GM12878 (cell line): ENCODE measurements around the gene KIFC1. TPM values are rescaled to one million over a fixed set of nuclear protein-coding genes. Genes with fewer than 3 reads are reported as not detected.

Experiments used
- ATAC-seq: fragments of 200-7000 bp; cut with Tn5 transposase; 3 replicates; pipeline ENCODE4 v1.9.1; 2020; ENCODE audit warnings: mild to moderate bottlenecking, moderate library complexity
- BruUV-seq: library from RNA; stranded (reverse); fragments of 400-500 nt; replicated peaks from 2 replicates; lab custom pipeline; 2021; lab: Mats Ljungman, UMichigan
- CTCF ChIA-PET: fragments of 300-600 bp; sonication (Branson Sonifier 250); formaldehyde crosslinking; extraction: SDS; loops from one replicate; lab custom pipeline; 2021; ENCODE audit warnings: inconsistent platforms; lab: Yijun Ruan, JAX
- POLR2A ChIA-PET: fragments of 350-600 bp; formaldehyde crosslinking; extraction: SDS; loops from one replicate; lab custom pipeline; 2021; ENCODE audit warnings: inconsistent platforms; lab: Charles Lee
- RAD21 ChIA-PET: fragments of 300-600 bp; sonication (Branson Sonifier 250); formaldehyde crosslinking; loops from one replicate; lab custom pipeline; 2023; ENCODE audit warnings: antibody characterized with exemption; ENCODE audit not compliant: unreplicated experiment; lab: Charles Lee
- SMC1A ChIA-PET: fragments of 300-600 bp; sonication (Branson Sonifier 250); formaldehyde crosslinking; loops from one replicate; lab custom pipeline; 2023; ENCODE audit not compliant: unreplicated experiment, uncharacterized antibody; lab: Charles Lee
- DNase-seq: peaks from one replicate; pipeline ENCODE4 v3.0.0-alpha.2; 2011; ENCODE audit warnings: low read depth, low spot score
- FAIRE-seq: peaks from 3 replicates; lab custom pipeline; 2011; peaks lifted over from hg19 to GRCh38; lab: Jason Lieb, UNC
- H2AFZ ChIP-seq: 2 replicates; pipeline ENCODE4 v1.6.0; 2011; ENCODE audit warnings: low read depth, low read length, control low read depth; ENCODE audit not compliant: control insufficient read depth
- H3K27ac ChIP-seq: 2 replicates; pipeline ENCODE4 v1.5.1; 2011; ENCODE audit warnings: control low read depth; ENCODE audit not compliant: control insufficient read depth, insufficient read depth
- H3K27me3 ChIP-seq, 2 experiments: replicated peaks in 1 of 2; 2 replicates each; pipeline versions ENCODE4 v1.6.0 to v1.6.1; 2011; ENCODE audit warnings: low read length in 1 of 2; ENCODE audit not compliant: control insufficient read depth in 2 of 2, insufficient read depth in 2 of 2
- H3K36me3 ChIP-seq, 2 experiments: 2 replicates each; pipeline ENCODE4 v1.5.1; 2011; ENCODE audit warnings: low read length in 1 of 2; ENCODE audit not compliant: control insufficient read depth in 2 of 2, insufficient read depth in 2 of 2
- H3K4me1 ChIP-seq: 2 replicates; pipeline ENCODE4 v1.6.1; 2011; ENCODE audit warnings: mild to moderate bottlenecking, low read length, moderate library complexity, mixed read lengths; ENCODE audit not compliant: control insufficient read depth, insufficient read depth
- H3K4me2 ChIP-seq: 2 replicates; pipeline ENCODE4 v1.6.0; 2011; ENCODE audit warnings: control low read depth; ENCODE audit not compliant: control insufficient read depth, insufficient read depth
- H3K4me3 ChIP-seq: fragments of 200-600 bp; sonication (generic); 2 replicates; pipeline ENCODE4 v1.5.1; 2016
- H3K79me2 ChIP-seq: 2 replicates; pipeline ENCODE4 v1.6.0; 2011; ENCODE audit warnings: low read length; ENCODE audit not compliant: control insufficient read depth, insufficient read depth
- H3K9ac ChIP-seq: 2 replicates; pipeline ENCODE4 v1.8.0; 2011; ENCODE audit warnings: low read length, control low read depth, mixed read lengths; ENCODE audit not compliant: control insufficient read depth, insufficient read depth
- H3K9me3 ChIP-seq: replicated peaks from 3 replicates; pipeline ENCODE4 v1.5.1; 2011; ENCODE audit warnings: mild to moderate bottlenecking, low read length; ENCODE audit not compliant: control insufficient read depth, insufficient read depth
- H4K20me1 ChIP-seq: 2 replicates; pipeline ENCODE4 v1.6.0; 2011; ENCODE audit not compliant: control insufficient read depth, insufficient read depth
- BHLHE40 ChIP-seq, 2 experiments: fragments of 450-650 bp in 1 of 2; IDR thresholded peaks; 2 replicates each; pipeline ENCODE4 v1.6.1; 2011 to 2017; ENCODE audit warnings: low read depth in 2 of 2, borderline replicate concordance in 1 of 2, improper control_type of control experiment in 1 of 2, low read length in 1 of 2, mild to moderate bottlenecking in 1 of 2
- CBFB ChIP-seq: IDR thresholded peaks from 2 replicates; pipeline ENCODE4 v1.6.1; 2016; ENCODE audit warnings: antibody characterized with exemption, low read depth
- EED ChIP-seq: sonication (generic); IDR thresholded peaks from 2 replicates; pipeline ENCODE4 v1.6.1; 2016; ENCODE audit warnings: antibody characterized with exemption, low read depth
- ELK1 ChIP-seq: IDR thresholded peaks from 2 replicates; pipeline ENCODE4 v1.6.1; 2012; ENCODE audit warnings: low read depth, low read length, improper control_type of control experiment
- IKZF1 ChIP-seq: fragments of 450-650 bp; conservative IDR thresholded peaks from 2 replicates; pipeline ENCODE4 v1.6.1; 2017; ENCODE audit warnings: antibody characterized with exemption, mild to moderate bottlenecking
- MTA3 ChIP-seq: IDR thresholded peaks from 2 replicates; pipeline ENCODE4 v1.6.1; 2012; ENCODE audit warnings: low read length, inconsistent platforms, borderline replicate concordance
- MXI1 ChIP-seq: fragments of 150-350 bp; IDR thresholded peaks from 2 replicates; pipeline ENCODE4 v1.6.1; 2011; ENCODE audit warnings: low read depth, mild to moderate bottlenecking, inconsistent platforms, low read length, improper control_type of control experiment
- PRDM15 ChIP-seq: fragments of 450-650 bp; formaldehyde crosslinking; IDR thresholded peaks from 2 replicates; pipeline ENCODE4 v1.4.0; 2020; ENCODE audit warnings: mild to moderate bottlenecking, moderate library complexity
- RUNX3 ChIP-seq: IDR thresholded peaks from 2 replicates; pipeline ENCODE4 v1.6.1; 2012; ENCODE audit warnings: low read length, inconsistent platforms
- SMARCA5 ChIP-seq: fragments of 450-650 bp; IDR thresholded peaks from 2 replicates; pipeline ENCODE4 v1.6.1; 2017; ENCODE audit warnings: mild to moderate bottlenecking
- SREBF1 ChIP-seq: IDR thresholded peaks from 2 replicates; pipeline ENCODE4 v1.6.1; 2012; ENCODE audit warnings: mild to moderate bottlenecking, low read length
- SUZ12 ChIP-seq: fragments of 200-600 bp; sonication (generic); IDR thresholded peaks from one replicate; pipeline ENCODE4 v1.6.1; 2018; ENCODE audit warnings: antibody characterized with exemption, mild to moderate bottlenecking; ENCODE audit not compliant: unreplicated experiment
- YY1 ChIP-seq: IDR thresholded peaks from 2 replicates; pipeline ENCODE4 v1.6.1; 2011; ENCODE audit warnings: low read depth, mild to moderate bottlenecking, low read length
- WGBS: methylation state at CpG from one replicate; pipeline ENCODE4 v1.1.6; 2016; ENCODE audit warnings: low lambda C conversion rate; ENCODE audit not compliant: insufficient replicate concordance, insufficient coverage; ENCODE audit errors: missing lambda C conversion rate; 5-methylcytosine and 5-hydroxymethylcytosine counted together
- in situ Hi-C: fragments of 300-500 bp; cut with MboI; formaldehyde crosslinking; loops from 9 replicates; pipeline ENCODE4 v1.14.3; 2018; ENCODE audit warnings: mixed read lengths
- intact Hi-C: fragments of 100-400 bp; cut with micrococcal nuclease; formaldehyde crosslinking; loops from one replicate; pipeline ENCODE4 v1.14.2; 2022; ENCODE audit not compliant: unreplicated experiment
- polyA plus RNA-seq, 11 experiments: library from polyadenylated mRNA; depleted of rRNA in 4 of 11; unstranded in 6 of 11; stranded (reverse) in 5 of 11; fragments of >200 nt; fragmentation: Nextera tagmentation in 4 of 11; fragmentation: Illumina TruSeq in 1 of 11; extraction: Ambion mirVana in 4 of 11; extraction: Trizol in 1 of 11; gene quantifications; 1 replicate in 1 of 11; 2 replicates in 10 of 11; pipeline versions ENCODE4 v1.2.1 to v1.2.3, GENCODE V29; 2011 to 2016; ENCODE audit warnings: inconsistent platforms in 2 of 11, missing spikeins in 2 of 11, low read depth in 1 of 11
- total RNA-seq, 4 experiments: library from RNA; depleted of rRNA in 3 of 4; stranded (reverse); fragments of >200 nt in 3 of 4; fragmentation: Illumina TruSeq in 1 of 4; extraction: Trizol in 1 of 4; gene quantifications; 2 replicates each; pipeline versions ENCODE4 v1.2.1 to v1.2.3, GENCODE V29; 2013 to 2021
- TF ChIP-seq, protein P1 (sequence below): fragments of 450-650 bp; IDR thresholded peaks from 2 replicates; pipeline ENCODE4 v1.6.1; 2017; ENCODE audit warnings: low read depth, mild to moderate bottlenecking, moderate library complexity

Gene KIFC1
- total and polyA plus RNA-seq, 10 of the 15 experiments (the other 5 are each of a cell fraction or from before 2014, with no cell fraction given) = 1.8 to 87.4 (median 54.4) TPM

DNA sequence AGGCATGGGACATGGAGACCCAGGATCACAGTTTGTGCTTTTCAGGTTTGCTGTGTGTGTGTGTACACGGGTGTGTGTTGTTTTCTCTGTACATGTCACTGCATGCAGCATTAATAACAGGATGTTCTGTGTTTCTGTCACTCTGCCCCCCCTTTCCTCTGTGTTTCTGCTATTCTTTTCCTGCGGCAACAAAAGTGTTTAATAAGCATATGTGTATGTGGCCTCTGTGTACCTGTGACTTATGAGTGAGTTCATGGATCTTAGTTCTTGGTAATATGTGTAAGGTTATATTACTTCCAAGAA is 38.1 kb downstream of the KIFC1 start (continued):
- TF ChIP-seq ELK1 (no peak), SMARCA5 (no peak)

DNA sequence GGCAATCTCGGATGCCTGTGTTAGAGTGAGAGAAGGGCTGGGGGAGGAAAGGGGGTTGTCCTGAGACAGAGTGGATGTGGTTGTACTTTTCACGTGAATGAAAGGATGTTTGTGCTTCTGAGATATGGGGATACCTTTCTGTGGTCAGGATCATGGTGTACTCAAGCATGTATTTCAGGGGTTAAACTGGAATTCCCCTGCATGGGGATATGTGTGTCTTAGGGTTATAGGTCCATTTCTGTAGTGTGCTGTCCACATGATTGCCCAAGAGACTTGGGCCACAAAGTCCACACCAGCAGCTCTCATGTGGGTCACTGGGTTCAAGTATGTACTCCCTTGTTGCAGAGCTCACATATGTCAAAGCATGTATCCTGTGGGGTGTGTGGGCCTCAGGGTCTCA is 38.7 kb downstream of the KIFC1 start:
- FAIRE-seq (no peak), DNase-seq (no peak), ATAC-seq (peak; percentile 5)
- no peak for TF ChIP-seq PRDM15
- TF ChIP-seq RUNX3 = peak; percentile 81
- no peak for TF ChIP-seq YY1
- no peak for TF ChIP-seq MXI1
- TF ChIP-seq CBFB = 0 out of 2 replicates have a peak, but pooled peaks have one; percentile 17
- TF ChIP-seq, protein P1, sequence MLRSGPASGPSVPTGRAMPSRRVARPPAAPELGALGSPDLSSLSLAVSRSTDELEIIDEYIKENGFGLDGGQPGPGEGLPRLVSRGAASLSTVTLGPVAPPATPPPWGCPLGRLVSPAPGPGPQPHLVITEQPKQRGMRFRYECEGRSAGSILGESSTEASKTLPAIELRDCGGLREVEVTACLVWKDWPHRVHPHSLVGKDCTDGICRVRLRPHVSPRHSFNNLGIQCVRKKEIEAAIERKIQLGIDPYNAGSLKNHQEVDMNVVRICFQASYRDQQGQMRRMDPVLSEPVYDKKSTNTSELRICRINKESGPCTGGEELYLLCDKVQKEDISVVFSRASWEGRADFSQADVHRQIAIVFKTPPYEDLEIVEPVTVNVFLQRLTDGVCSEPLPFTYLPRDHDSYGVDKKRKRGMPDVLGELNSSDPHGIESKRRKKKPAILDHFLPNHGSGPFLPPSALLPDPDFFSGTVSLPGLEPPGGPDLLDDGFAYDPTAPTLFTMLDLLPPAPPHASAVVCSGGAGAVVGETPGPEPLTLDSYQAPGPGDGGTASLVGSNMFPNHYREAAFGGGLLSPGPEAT = no peak
- TF ChIP-seq EED = no peak
- peak; percentile 64; the same call in 1 of the 2 replicates for TF ChIP-seq MTA3
- peak; percentile 70 to 76 for TF ChIP-seq BHLHE40 (IDR thresholded peaks at IDR 0.05; ENCODE audit: borderline replicate concordance in 1 of 2, low read depth in 2 of 2, low read length in 1 of 2)
- 0 out of 2 replicates have a peak, but pooled peaks have one; percentile 11 for TF ChIP-seq IKZF1
- no peak for TF ChIP-seq SREBF1
- no peak for TF ChIP-seq SUZ12
- Histone ChIP-seq H3K9ac (no peak overlapping the region), H3K27me3 (no peaks in the 10 kb centered on the region), H4K20me1 (no peaks in the 10 kb centered on the region), H3K4me2 (peak overlapping the region; percentile 93), H3K36me3 (no peaks in the 10 kb centered on the region), H3K4me3 (no peak overlapping the region), H2AFZ (no peak overlapping the region), H3K27ac (peak overlapping the region; percentile 50), H3K79me2 (peaks cover 6% of the 10 kb centered on the region), H3K9me3 (no peaks in the 10 kb centered on the region), H3K4me1 (peaks cover 47% of the 10 kb centered on the region)
- POLR2A ChIA-PET = interaction anchor here (0.8 to 1.8 kb wide), 8 partner anchors 11 to 159 kb away, joined by 3 to 11 read pairs (median 3); partner anchors contain the start of genes BAK1, CUTA, RPS18 and SYNGAP1
- WGBS = 24% methylated on average over 2 of the region's 2 CpGs
- RAD21 ChIA-PET = interaction anchor here (0.6 to 2.6 kb wide), 9 partner anchors 12 to 190 kb away, joined by 3 to 10 read pairs (median 4); partner anchors contain the start of genes BAK1, CUTA, ITPR3 and PFDN6
- in situ Hi-C loops (no loop called here), intact Hi-C loops (no loop called here)
- no TSS peak for BruUV-seq
- CTCF ChIA-PET = interaction anchor here (0.6 to 1.6 kb wide), 11 partner anchors 12 to 177 kb away, joined by 3 to 9 read pairs (median 3); partner anchors contain the start of genes CUTA and ZBTB9
- SMC1A ChIA-PET = interaction anchor here (0.6 to 1.7 kb wide), 11 partner anchors 11 to 159 kb away, joined by 3 to 7 read pairs (median 4); partner anchors contain the start of genes B3GALT4, RPS18, VPS52 and ZBTB22
